DOHH2 (cell line): ENCODE measurements around the gene TBCD.

Experiments
- H3F3A ChIP-seq: fragments of 200-600 bp; sonication (generic), shearing (Covaris generic); 2 replicates; pipeline ENCODE4 v1.6.0; 2016; ENCODE audit warnings: antibody characterized with exemption, mild to moderate bottlenecking; ENCODE audit not compliant: control insufficient read depth, insufficient read depth
- H3K27ac ChIP-seq: fragments of 200-600 bp; sonication (generic); 2 replicates; pipeline ENCODE4 v1.5.1; 2014; ENCODE audit warnings: low read depth, mild to moderate bottlenecking, low read length, moderate library complexity
- H3K27me3 ChIP-seq: fragments of 200-600 bp; sonication (generic); 2 replicates; pipeline ENCODE4 v1.6.1; 2014; ENCODE audit warnings: mild to moderate bottlenecking, low read length, mixed read lengths; ENCODE audit not compliant: control insufficient read depth
- H3K36me3 ChIP-seq: fragments of 200-600 bp; sonication (generic); 2 replicates; pipeline ENCODE4 v1.6.1; 2014; ENCODE audit warnings: mild to moderate bottlenecking, low read length, moderate library complexity, mixed read lengths; ENCODE audit not compliant: control insufficient read depth
- H3K4me1 ChIP-seq: fragments of 200-600 bp; sonication (generic); 2 replicates; pipeline ENCODE4 v1.6.1; 2014; ENCODE audit warnings: mild to moderate bottlenecking, low read length, mixed read lengths; ENCODE audit not compliant: control insufficient read depth
- H3K4me2 ChIP-seq: fragments of 200-600 bp; sonication (generic); 2 replicates; pipeline ENCODE4 v1.6.0; 2014; ENCODE audit warnings: mild to moderate bottlenecking, low read length, moderate library complexity
- H3K4me3 ChIP-seq: fragments of 200-600 bp; sonication (generic); 2 replicates; pipeline ENCODE4 v1.5.1; 2014; ENCODE audit warnings: mild to moderate bottlenecking, low read length, mixed read lengths
- H3K79me2 ChIP-seq: fragments of 200-600 bp; sonication (generic); 2 replicates; pipeline ENCODE4 v1.6.1; 2014; ENCODE audit warnings: mild to moderate bottlenecking, low read length, mixed read lengths; ENCODE audit not compliant: control insufficient read depth
- H3K9me2 ChIP-seq: fragments of 200-600 bp; sonication (generic); replicated peaks from 2 replicates; pipeline ENCODE4 v1.6.1; 2014; ENCODE audit warnings: mild to moderate bottlenecking, low read length, mixed read lengths; ENCODE audit not compliant: control insufficient read depth
- H3K9me3 ChIP-seq: fragments of 200-600 bp; sonication (generic); 2 replicates; pipeline ENCODE4 v1.6.1; 2014; ENCODE audit warnings: antibody characterized with exemption, low read length, mixed read lengths; ENCODE audit not compliant: control insufficient read depth, insufficient read depth
- H4K20me1 ChIP-seq: fragments of 200-600 bp; sonication (generic); 2 replicates; pipeline ENCODE4 v1.6.0; 2014; ENCODE audit warnings: low read depth, mild to moderate bottlenecking, antibody characterized with exemption, low read length, moderate library complexity; ENCODE audit not compliant: control insufficient read depth, insufficient read depth
- CTCF ChIP-seq: fragments of 200-600 bp; sonication (generic); IDR thresholded peaks from one replicate; pipeline ENCODE4 v1.5.1; 2014; ENCODE audit warnings: antibody characterized with exemption, mild to moderate bottlenecking, low read depth, low read length; ENCODE audit not compliant: poor library complexity, severe bottlenecking
- EZH2phosphoT487 ChIP-seq: fragments of 200-600 bp; sonication (generic); IDR thresholded peaks from 2 replicates; pipeline ENCODE4 v1.6.1; 2017; ENCODE audit warnings: borderline replicate concordance, mild to moderate bottlenecking, antibody characterized with exemption, low read length, moderate library complexity, mixed read lengths

Gene TBCD

GRCh38 chr17:82947051-82947991 lies 195.5 kb downstream of the TBCD start:
- Histone ChIP-seq H3F3A (no peaks in the 10 kb centered on the region), H3K27me3 (no peaks in the 10 kb centered on the region), H3K79me2 (no peaks in the 10 kb centered on the region), H3K9me2 (no peaks in the 10 kb centered on the region), H3K4me1 (no peaks in the 10 kb centered on the region), H3K9me3 (peaks cover 60% of the 10 kb centered on the region), H3K27ac (no peak overlapping the region), H3K4me2 (no peak overlapping the region), H4K20me1 (no peaks in the 10 kb centered on the region), H3K4me3 (no peak overlapping the region), H3K36me3 (peaks cover 52% of the 10 kb centered on the region)
- TF ChIP-seq EZH2phosphoT487 (no peak), CTCF (no peak)

GRCh38 chr17:82948081-82948511 lies 196.2 kb downstream of the TBCD start:
- Histone ChIP-seq H3F3A (no peaks in the 10 kb centered on the region), H3K4me2 (no peak overlapping the region), H3K27me3 (no peaks in the 10 kb centered on the region), H3K79me2 (no peaks in the 10 kb centered on the region), H3K36me3 (peaks cover 44% of the 10 kb centered on the region), H4K20me1 (no peaks in the 10 kb centered on the region), H3K27ac (no peak overlapping the region), H3K4me1 (no peaks in the 10 kb centered on the region), H3K9me3 (peaks cover 55% of the 10 kb centered on the region), H3K4me3 (no peak overlapping the region), H3K9me2 (no peaks in the 10 kb centered on the region)
- no peak for TF ChIP-seq EZH2phosphoT487

GRCh38 chr17:82948957-82949356 lies 197.1 kb downstream of the TBCD start:
- no peak overlapping the region for H3K4me2 ChIP-seq
- TF ChIP-seq EZH2phosphoT487 (no peak), CTCF (no peak)
- H3K4me3 ChIP-seq = no peak overlapping the region
- H3K27me3 ChIP-seq = no peaks in the 10 kb centered on the region
- no peaks in the 10 kb centered on the region for H3F3A ChIP-seq
- H3K79me2 ChIP-seq = no peaks in the 10 kb centered on the region
- no peak overlapping the region for H3K27ac ChIP-seq
- H3K9me2 ChIP-seq = no peaks in the 10 kb centered on the region
- no peaks in the 10 kb centered on the region for H4K20me1 ChIP-seq
- peaks cover 35% of the 10 kb centered on the region for H3K36me3 ChIP-seq
- no peaks in the 10 kb centered on the region for H3K4me1 ChIP-seq
- H3K9me3 ChIP-seq = peaks cover 47% of the 10 kb centered on the region

DNA sequence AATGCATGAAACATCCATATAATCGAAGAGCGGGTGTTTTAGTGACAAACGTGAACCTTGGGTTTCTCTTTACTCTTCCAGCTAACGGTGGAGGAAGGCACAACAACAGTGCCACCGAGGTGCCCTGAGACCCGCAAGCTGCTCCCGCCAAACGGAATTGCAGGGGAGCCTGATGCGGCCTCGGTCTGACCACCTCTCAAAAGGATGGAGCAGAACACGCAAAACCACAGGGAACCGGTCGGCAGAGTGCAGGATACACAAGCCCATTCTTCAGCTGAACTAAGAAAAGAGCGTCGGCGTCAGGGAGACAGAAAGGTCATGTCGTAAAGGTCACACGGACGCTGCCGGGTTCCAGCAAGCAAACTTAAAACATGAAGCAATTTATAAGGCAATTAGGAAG lies 197.5 kb downstream of the TBCD start:
- Histone ChIP-seq H3F3A (no peaks in the 10 kb centered on the region), H3K27ac (no peak overlapping the region), H3K36me3 (peaks cover 31% of the 10 kb centered on the region), H3K4me1 (no peaks in the 10 kb centered on the region), H4K20me1 (no peaks in the 10 kb centered on the region), H3K27me3 (no peaks in the 10 kb centered on the region), H3K9me3 (peaks cover 43% of the 10 kb centered on the region), H3K4me2 (no peak overlapping the region), H3K79me2 (no peaks in the 10 kb centered on the region), H3K9me2 (no peaks in the 10 kb centered on the region), H3K4me3 (no peak overlapping the region)
- no peak for TF ChIP-seq EZH2phosphoT487
- TF ChIP-seq CTCF = no peak
